Loucy (cell line): ENCODE results near the gene MGA.

Source experiments
- CTCF ChIP-seq: fragments of 200-600 bp; sonication (generic); conservative IDR thresholded peaks from 2 replicates; pipeline ENCODE4 v1.5.1; 2014; ENCODE audit warnings: mild to moderate bottlenecking, antibody characterized with exemption, low read length
- EZH2phosphoT487 ChIP-seq: fragments of 200-600 bp; IDR thresholded peaks from 2 replicates; pipeline ENCODE4 v1.6.1; 2018; ENCODE audit warnings: antibody characterized with exemption, mild to moderate bottlenecking, moderate library complexity, borderline replicate concordance

- TF ChIP-seq CTCF: no peak
- TF ChIP-seq EZH2phosphoT487: no peak
Observed at GRCh38 chr15:41716864-41717263, 56.7 kb downstream of the MGA start.
